Urinary bladder (tissue), 4 donors: ENCODE measurements around the gene RREB1. TPM values are rescaled to one million over a fixed set of nuclear protein-coding genes. Genes with fewer than 3 reads are reported as not detected.

Experiments
- DNase-seq: peaks from one replicate; pipeline ENCODE4 v3.0.0-alpha.2; 2015; ENCODE audit errors: extremely low spot score
- H3K27ac ChIP-seq: one replicate; pipeline ENCODE4 v1.5.1; 2013; ENCODE audit warnings: low read depth, mild to moderate bottlenecking, moderate library complexity
- H3K36me3 ChIP-seq: one replicate; pipeline ENCODE4 v1.6.1; 2013; ENCODE audit warnings: mild to moderate bottlenecking, moderate library complexity; ENCODE audit not compliant: insufficient read depth
- H3K4me1 ChIP-seq: one replicate; pipeline ENCODE4 v1.6.1; 2013; ENCODE audit warnings: mild to moderate bottlenecking, moderate library complexity; ENCODE audit not compliant: insufficient read depth
- H3K4me3 ChIP-seq: one replicate; pipeline ENCODE4 v1.5.1; 2013; ENCODE audit warnings: low read depth, low read length
- WGBS: extraction: QIAGEN DNeasy Blood & Tissue Kit; methylation state at CpG from one replicate; pipeline ENCODE4 v1.1.7; 2013; 5-methylcytosine and 5-hydroxymethylcytosine counted together
- polyA plus RNA-seq: library from polyadenylated mRNA; stranded (reverse); fragments of 200-250 nt; gene quantifications from one replicate; pipeline ENCODE4 v1.2.3, GENCODE V29; 2013
- total RNA-seq: library from RNA; depleted of rRNA; stranded (reverse); fragments of >200 nt; gene quantifications from one replicate; pipeline ENCODE4 v1.2.3, GENCODE V29; 2014
- donor health status: healthy with polysubstance abuse.
- donor health status: healthy.

The RREB1 gene
- total and polyA plus RNA-seq, 2 donors: 10.8 to 25.9 TPM

DNA sequence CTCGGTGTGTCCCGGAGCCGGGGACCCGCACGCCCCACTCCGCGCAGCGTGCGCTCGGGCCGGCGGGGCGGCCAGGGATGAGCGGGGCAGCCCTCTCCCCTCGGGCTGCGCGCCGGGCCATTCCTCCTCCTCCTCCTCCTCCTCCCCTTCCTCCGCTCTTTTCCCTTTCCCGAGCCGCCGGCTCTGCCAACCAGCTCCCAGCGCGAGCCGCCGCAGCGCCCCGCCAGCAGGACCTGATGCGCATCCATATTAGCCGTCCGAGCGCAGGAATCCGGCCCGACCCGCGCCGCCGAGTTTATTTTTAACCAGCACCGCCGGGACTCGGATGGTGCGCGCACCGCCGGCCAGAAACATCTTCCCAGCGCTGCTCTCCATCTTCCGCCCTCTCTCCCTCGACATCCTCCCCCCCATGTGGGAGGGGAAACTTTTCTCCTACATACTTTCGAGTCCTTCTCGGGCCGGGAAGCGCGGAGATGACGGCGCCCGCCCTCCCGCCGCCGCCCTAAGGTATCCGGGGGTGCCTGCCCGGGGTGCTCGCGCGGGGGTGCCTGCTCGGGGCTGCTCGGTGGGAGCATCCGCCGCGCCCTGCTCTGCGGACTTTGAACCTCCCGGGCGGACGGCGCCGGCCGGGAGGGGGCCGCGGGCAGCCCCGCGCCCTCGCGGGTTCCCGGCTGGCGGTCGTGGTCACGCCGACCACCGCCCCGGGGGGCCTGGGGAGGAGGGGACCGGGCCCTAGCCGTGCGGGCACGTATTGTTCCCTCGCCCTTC lies 619 bp downstream of the RREB1 start:
- Histone ChIP-seq H3K4me1 (no peaks in the 10 kb centered on the region), H3K27ac (peak overlapping the region; percentile 92), H3K4me3 (peak overlapping the region; percentile 91), H3K36me3 (no peaks in the 10 kb centered on the region)
- WGBS: under 1% methylated on average over 93 of the region's 94 CpGs
- DNase-seq: no peak

DNA sequence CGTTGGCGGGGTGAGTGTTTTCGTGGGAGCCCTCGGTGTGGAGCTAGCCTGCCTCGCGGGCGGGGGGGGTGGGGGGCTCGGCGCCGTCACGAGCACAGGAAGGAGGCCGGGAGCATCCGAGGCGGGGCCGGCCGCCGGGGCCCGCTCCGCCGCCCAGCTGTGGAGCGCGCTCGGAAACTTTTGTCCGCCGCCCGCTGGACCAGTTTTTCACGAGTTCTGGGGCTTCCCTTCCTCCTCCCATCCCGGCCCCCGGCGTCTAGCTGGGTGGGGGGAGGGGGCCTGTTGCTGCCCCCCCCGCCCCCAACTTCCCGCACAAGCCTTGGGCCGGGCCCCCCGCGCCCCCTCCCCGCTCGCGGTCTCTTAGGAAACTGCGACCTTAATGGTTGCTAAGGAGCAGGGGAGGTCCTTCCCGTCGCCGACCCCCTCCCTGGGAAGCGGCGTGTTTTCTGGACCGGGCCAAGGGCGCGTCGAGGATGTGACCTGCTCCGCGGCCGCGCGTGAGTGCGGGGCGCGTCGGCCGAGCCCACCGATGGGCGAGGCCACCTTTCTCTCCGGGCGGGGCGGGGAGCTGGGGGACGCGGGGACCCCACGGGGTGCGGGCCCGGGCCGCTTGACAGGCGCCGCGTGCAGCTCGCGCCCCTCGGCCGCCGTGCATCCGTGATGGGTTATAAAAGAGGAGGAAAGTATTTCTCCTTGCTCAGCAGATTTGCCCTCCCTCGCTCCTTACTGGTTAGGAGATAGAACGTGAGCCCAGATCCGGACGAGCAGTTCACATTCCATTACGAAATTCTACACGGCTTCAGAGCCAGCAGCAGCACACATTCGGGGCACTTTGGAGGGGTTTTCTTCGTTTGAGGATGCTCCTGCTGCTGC lies 1.4 kb downstream of the RREB1 start:
- Histone ChIP-seq H3K4me1 (no peaks in the 10 kb centered on the region), H3K27ac (peak overlapping the region; percentile 92), H3K4me3 (peak overlapping the region; percentile 91), H3K36me3 (no peaks in the 10 kb centered on the region)
- DNase-seq: no peak
- whole genome bisulfite sequencing: under 1% methylated on average over 86 of the region's 86 CpGs

DNA sequence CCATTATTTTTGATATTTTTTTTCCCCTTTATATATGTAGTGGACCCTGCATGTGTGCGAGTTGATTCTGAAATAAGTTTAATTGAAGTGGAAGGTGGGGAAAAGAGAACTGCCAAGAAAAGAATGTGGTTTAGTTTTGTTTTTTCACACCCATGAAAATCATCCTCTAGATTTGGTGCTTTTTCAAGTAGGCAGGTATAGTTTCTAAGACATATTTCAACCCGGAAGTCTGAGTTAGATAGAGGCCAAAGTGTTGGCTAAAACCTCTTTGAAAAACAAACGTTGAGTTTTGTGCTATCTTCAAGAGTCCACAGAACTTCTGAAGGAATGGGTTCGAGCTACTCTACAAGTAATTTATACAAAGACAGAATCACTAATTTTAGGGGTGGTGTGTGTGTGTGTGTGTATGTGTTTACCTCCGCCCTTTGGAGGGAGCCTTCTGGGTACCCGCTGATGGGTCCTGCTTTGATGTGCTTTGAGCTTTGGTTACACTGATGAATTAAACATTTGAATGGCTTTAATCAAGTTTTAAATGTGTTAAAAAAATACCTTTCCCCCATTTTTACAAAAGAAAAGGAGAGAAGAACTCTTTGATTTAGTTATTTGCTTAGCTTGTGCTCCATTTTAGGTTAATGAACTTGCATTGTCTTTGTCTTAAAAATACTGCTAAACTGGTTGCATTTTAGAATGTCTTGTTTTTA lies 2.5 kb downstream of the RREB1 start:
- Histone ChIP-seq H3K4me1 (no peaks in the 10 kb centered on the region), H3K27ac (no peak overlapping the region), H3K4me3 (no peak overlapping the region), H3K36me3 (no peaks in the 10 kb centered on the region)
- WGBS: 72% methylated on average over 6 of the region's 6 CpGs
- no peak for DNase-seq

DNA sequence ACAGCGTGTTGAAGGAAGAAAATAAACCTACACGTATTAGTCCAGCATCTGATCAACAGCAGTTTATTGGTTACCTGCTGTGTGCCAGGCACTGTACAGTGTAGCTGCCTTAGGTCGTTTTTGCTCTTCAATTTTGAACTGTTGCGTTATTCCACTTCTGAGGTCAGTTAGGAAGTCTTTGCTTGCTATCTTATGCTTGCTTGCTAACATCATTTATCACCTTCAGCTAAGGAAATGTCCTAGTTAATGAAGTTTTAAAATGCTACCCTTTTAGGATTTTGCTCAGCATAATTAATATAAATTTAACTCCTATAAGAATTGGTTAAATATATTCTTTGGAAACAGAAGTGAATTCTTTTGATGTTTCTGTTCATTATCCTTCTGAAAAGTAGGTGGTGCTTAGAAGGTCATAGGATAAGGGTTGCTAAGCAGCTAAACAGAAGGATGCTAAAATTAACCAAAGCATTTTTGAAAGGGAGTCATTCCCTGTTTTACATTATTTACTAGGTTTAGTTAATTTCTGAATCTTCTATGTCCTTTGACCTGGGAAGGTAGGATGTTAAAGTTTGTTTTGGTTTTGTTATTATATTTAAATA lies 3.4 kb downstream of the RREB1 start:
- H3K4me1 ChIP-seq: no peaks in the 10 kb centered on the region
- H3K27ac ChIP-seq: no peak overlapping the region
- H3K4me3 ChIP-seq: no peak overlapping the region
- 68% methylated on average over 4 of the region's 4 CpGs for WGBS
- DNase-seq: no peak
- H3K36me3 ChIP-seq: no peaks in the 10 kb centered on the region

DNA sequence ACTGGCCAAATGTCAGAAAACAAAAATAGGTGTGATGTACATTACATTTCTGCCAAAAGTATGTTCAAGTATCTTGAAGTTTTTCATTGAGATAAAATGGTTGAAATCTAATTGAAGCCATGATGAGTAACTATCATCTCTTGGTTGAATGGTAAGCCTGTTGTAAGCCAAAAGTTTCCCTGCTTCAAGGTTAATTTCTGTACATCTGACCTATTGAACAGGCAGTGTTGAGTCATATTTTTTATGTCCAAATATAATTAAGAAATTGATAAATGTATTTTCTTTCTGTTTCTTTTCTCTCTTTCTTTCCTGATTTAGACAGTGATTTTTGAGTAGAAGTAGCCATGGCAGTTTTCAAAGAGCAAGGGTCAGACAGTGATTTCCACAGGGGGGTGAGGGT lies 4.4 kb downstream of the RREB1 start:
- H3K4me3 ChIP-seq: no peak overlapping the region
- H3K27ac ChIP-seq: no peak overlapping the region
- H3K4me1 ChIP-seq: no peaks in the 10 kb centered on the region
- DNase-seq: no peak
- H3K36me3 ChIP-seq: no peaks in the 10 kb centered on the region

DNA sequence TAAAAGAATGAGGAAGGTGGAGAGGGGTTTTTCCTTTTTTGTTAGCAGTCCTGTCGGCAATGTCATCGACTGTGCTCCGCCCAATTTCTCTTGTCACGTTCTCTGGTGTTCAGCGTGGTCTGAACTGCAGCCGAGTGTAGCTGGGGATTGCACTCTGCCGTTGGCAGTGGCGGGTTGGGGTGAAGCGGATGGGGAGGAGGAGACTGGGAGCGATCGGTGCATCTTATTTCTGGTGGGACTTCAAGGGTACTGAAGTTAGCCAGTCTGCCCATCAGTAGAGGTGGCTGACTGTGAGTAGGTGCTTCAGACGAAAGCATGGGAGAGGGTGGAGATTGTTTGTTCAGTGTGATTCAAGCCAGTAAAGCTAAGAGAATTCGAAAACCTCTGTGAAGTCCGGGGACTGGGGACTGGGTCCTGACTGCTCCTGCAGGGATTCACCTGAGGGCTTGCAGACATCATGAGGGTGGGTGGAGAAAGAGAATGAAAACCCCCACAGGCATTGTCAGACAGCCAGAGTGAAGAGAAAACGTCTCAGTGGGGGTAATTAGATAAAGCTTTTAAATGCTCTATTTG lies 5.1 kb downstream of the RREB1 start:
- Histone ChIP-seq H3K36me3 (no peaks in the 10 kb centered on the region), H3K4me3 (no peak overlapping the region), H3K4me1 (no peaks in the 10 kb centered on the region), H3K27ac (no peak overlapping the region)
- WGBS: 56% methylated on average over 15 of the region's 15 CpGs
- DNase-seq: no peak

DNA sequence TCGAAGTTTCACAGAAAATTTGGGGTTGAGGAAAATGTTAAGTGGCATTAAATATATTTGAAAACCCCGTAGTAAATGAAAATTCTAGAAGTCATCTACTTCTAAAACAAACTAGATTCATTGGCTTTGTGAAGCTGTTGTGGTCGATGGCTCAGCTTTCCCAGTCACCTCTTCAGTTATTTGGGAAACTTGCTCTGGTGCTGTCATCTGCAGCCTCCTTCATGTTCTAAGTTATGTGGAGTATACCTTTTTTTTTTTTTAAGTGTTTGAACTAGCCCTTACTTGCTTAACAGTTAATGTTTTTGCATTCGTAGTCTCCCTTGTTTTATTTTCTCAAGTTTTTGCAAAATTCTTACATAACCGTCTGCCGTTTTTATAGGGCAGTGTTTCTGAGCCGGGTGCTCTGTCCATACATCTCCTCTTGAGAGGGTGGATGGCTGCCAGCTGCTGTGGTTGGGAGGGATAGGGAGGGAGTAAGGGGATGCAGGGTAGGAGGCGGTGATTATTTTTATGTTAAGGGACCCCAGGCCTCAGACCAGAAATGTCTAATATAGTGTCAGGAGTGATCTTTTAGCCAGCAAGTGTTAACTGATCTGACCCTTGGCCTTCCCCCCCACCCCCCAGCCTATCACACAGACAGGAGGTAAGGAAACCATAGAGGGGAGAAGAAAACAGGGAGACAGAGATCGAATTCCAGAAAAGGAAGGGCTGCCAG lies 7.1 kb downstream of the RREB1 start:
- Histone ChIP-seq H3K4me1 (no peaks in the 10 kb centered on the region), H3K36me3 (no peaks in the 10 kb centered on the region), H3K4me3 (no peak overlapping the region), H3K27ac (no peak overlapping the region)
- WGBS: 47% methylated on average over 9 of the region's 9 CpGs
- no peak for DNase-seq

DNA sequence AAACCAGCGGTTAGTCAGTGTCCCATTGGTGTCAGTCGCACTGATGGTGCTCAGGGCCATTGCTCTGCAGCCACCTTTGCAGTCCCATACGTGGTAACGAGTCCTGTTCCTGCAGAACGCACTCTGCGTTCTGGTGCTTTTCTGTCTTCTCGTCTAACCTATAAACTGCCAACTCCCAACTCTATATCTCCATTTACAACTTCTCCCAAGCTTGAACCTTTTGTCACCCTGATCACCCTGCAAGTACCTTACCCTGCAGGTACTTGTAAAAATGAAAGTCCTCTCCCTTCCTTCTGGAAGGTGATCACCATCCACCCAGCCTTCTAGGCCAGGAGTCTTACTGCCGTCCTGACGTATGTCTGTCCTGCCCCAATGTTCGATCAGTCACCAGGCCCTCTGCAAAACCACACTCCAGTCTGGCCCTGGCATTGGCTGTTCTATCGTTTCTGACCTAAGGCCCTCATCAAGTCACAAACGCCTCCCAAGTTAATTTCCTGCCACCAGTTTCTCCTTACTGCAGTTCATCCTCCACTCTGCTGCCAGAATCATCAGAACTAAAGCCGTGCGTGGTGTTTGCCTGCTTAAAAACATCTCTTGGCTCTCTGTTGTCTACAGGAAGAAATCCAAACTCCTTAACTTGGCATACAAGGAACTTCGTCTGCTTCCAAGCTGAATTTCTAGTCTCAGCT lies 7.9 kb downstream of the RREB1 start:
- WGBS: 47% methylated on average over 15 of the region's 15 CpGs
- H3K4me3 ChIP-seq: no peak overlapping the region

DNA sequence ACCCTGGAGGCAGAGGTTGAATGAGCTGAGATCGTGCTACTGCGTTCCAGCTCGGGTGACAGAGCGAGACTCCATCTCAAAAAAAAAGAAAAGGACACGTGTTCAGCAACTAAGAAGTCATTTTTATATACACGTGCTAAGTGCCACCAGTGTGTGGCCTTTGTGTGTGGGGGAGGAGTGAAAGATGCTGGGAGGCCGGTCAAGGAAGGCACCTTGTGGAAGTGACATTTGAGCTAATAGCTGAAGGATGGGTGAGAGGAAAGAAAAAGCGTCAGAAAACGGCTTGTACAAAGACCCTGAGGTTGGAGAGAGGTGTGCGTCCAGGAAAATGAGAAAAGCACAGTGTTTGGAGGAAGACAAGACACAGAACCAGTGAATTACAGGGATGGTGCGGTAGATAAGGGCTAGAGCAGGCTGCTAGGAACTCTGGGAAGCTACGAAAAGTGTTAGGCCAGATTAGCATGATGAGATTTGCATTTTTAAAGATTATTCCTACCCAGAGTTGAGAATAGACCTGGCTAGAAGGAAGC lies 11.6 kb downstream of the RREB1 start:
- WGBS: 78% methylated on average over 12 of the region's 12 CpGs
- no peak overlapping the region for H3K4me3 ChIP-seq
- no peaks in the 10 kb centered on the region for H3K36me3 ChIP-seq
- no peaks in the 10 kb centered on the region for H3K4me1 ChIP-seq
- H3K27ac ChIP-seq: no peak overlapping the region
- no peak for DNase-seq

More for the DNA sequence above, 7.9 kb downstream of the RREB1 start:
- no peaks in the 10 kb centered on the region for H3K36me3 ChIP-seq
- peak overlapping the region; percentile 44 for H3K27ac ChIP-seq
- H3K4me1 ChIP-seq: no peaks in the 10 kb centered on the region
- DNase-seq: no peak

DNA sequence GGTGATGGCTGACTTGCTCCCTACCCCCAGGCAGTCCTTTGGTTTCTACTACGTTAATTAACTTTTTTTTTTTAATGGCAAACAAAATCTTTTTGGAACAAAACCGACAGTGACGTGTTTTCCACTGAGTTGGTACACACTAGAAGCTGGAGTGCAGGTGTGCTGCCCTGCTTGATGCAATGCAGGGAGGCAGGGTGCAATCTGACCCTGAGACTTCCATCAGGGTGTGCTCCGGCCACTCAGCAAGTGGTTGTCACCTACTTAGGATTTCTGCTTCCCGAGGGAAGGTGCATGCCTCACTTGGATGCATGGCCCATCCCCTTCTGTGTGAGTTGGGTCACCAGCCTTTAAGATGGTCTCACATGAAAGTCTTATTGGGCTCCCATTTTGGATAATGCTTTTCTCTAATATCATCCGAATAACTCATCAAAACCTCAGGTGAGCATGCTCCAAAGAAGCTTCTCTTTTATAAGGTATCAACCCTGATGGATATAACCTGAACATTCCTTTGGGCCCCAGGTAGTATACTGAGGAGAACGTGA lies 14.0 kb downstream of the RREB1 start:
- H3K4me1 ChIP-seq: no peaks in the 10 kb centered on the region

DNA sequence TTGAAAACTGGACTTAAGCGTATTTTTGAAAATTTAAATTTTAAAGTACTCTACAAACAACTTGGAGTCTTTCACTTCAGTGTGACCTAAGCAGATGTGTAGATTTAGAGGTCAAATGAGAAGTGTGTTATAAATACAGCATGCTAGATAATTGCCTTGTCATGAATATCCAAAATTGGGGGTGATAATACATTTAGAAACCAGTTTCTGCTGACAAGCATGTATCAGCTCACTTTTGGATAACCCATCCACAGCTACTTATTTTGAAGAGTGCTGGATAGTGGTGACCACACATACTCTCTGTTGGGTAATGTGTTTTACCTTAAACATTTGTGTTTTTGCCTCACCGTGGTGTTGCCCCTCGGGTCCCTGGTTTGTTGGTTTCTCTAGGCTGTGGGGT lies 14.9 kb downstream of the RREB1 start:
- no peak overlapping the region for H3K4me3 ChIP-seq
- no peaks in the 10 kb centered on the region for H3K36me3 ChIP-seq
- no peak overlapping the region for H3K27ac ChIP-seq
- DNase-seq: no peak
- no peaks in the 10 kb centered on the region for H3K4me1 ChIP-seq
- WGBS: 98% methylated on average over 3 of the region's 3 CpGs

More for the DNA sequence above, 14.0 kb downstream of the RREB1 start:
- Histone ChIP-seq H3K27ac (no peak overlapping the region), H3K36me3 (no peaks in the 10 kb centered on the region), H3K4me3 (no peak overlapping the region)
- no peak for DNase-seq
- WGBS: 88% methylated on average over 7 of the region's 7 CpGs

DNA sequence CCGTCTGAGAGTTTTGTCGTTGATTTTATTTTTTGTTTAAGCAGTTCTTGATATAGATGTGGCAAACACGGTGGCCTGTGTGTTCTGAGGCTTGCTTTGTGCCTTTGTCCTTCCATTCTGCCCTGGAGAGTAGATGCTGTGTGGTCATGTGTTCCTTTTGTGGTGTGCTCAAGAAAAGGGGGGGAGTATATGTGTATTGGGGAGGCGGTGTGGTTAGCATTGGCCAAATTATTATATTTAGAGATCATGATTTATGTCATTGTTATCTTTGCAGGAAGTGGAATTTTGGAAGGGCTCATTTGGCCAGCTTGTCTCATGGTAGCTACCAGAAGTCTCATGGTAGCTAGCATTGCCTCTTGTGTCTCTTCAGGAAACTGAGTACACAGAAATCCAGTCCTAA lies 16.4 kb downstream of the RREB1 start:
- Histone ChIP-seq H3K27ac (no peak overlapping the region), H3K4me1 (no peaks in the 10 kb centered on the region), H3K36me3 (no peaks in the 10 kb centered on the region), H3K4me3 (no peak overlapping the region)
- DNase-seq: no peak
- 68% methylated on average over 4 of the region's 4 CpGs for WGBS
